22Rv1 (cell line): ENCODE results near the gene PARD3B.

Experiments
- CTCF ChIP-seq: fragments of 450-650 bp; IDR thresholded peaks from 2 replicates; pipeline ENCODE4 v1.5.1; 2017; ENCODE audit warnings: mild to moderate bottlenecking
- ZFX ChIP-seq: fragments of 450-650 bp; IDR thresholded peaks from 2 replicates; pipeline ENCODE4 v1.6.1; 2017; ENCODE audit warnings: antibody characterized with exemption, borderline replicate concordance

GRCh38 chr2:205372141-205372540, 826.9 kb downstream of the PARD3B start:
- TF ChIP-seq CTCF (no peak), ZFX (no peak)
